ENCODE data around the gene POMT1. TPM values are rescaled to one million over a fixed set of nuclear protein-coding genes. Genes with fewer than 3 reads are reported as not detected.
"Not testable (repeated sequence)": the region's sequence is repeated elsewhere in the genome, so short reads cannot be mapped to it uniquely, and the experiment has no call there.

Gene POMT1
- total and polyA plus RNA-seq, 4 donors: 11.9 to 28.3 (median 23.1) TPM

GRCh38 chr9:131511880-131512279, 9.2 kb downstream of the POMT1 start:
- Histone ChIP-seq H3K9me3 (ENCODE audit: control insufficient read depth in 4 of 4, insufficient read depth in 3 of 4, low read length in 3 of 4) (no peaks in the 10 kb centered on the region), H3K9ac (ENCODE audit: insufficient read depth in 1 of 2, low read length in 2 of 2) (no peak overlapping the region), H3K36me3 (ENCODE audit: control insufficient read depth in 4 of 4, insufficient read depth in 4 of 4, low read length in 4 of 4) (peaks cover 12 to 58% (median 32%) of the 10 kb centered on the region in 4 donors), H3K4me1 (ENCODE audit: control insufficient read depth in 5 of 5, insufficient read depth in 5 of 5, low read length in 5 of 5) (no peaks in the 10 kb centered on the region), H3K27me3 (ENCODE audit: control insufficient read depth in 3 of 3, insufficient read depth in 3 of 3, low read length in 2 of 3) (no peaks in the 10 kb centered on the region), H3K4me3 (no peak overlapping the region), H3K27ac (ENCODE audit: low read depth in 1 of 2, low read length in 1 of 2) (no peak overlapping the region)
- no peak for TF ChIP-seq CTCF (IDR thresholded peaks at IDR 0.05; ENCODE audit: control extremely low read depth, extremely low read depth)
- WGBS, 2 donors: 95 to 100% methylated on average over 6 of the region's 6 CpGs
- ATAC-seq (ENCODE audit: insufficient read depth, low FRiP score) (no peak), DNase-seq (no peak)

GRCh38 chr9:131513177-131513576, 10.5 kb downstream of the POMT1 start:
- Histone ChIP-seq H3K9ac (ENCODE audit: insufficient read depth in 1 of 2, low read length in 2 of 2) (no peak overlapping the region), H3K27ac (ENCODE audit: low read depth in 1 of 2, low read length in 1 of 2) (no peak overlapping the region), H3K4me3 (no peak overlapping the region), H3K4me1 (ENCODE audit: control insufficient read depth in 5 of 5, insufficient read depth in 5 of 5, low read length in 5 of 5) (no peaks in the 10 kb centered on the region), H3K9me3 (ENCODE audit: control insufficient read depth in 4 of 4, insufficient read depth in 3 of 4, low read length in 3 of 4) (no peaks in the 10 kb centered on the region), H3K36me3 (ENCODE audit: control insufficient read depth in 4 of 4, insufficient read depth in 4 of 4, low read length in 4 of 4) (peaks cover 12 to 55% (median 35%) of the 10 kb centered on the region in 4 donors), H3K27me3 (ENCODE audit: control insufficient read depth in 3 of 3, insufficient read depth in 3 of 3, low read length in 2 of 3) (no peaks in the 10 kb centered on the region)
- ATAC-seq (ENCODE audit: insufficient read depth, low FRiP score): no peak
- no peak for DNase-seq
- 93 to 95% methylated on average over 15 of the region's 15 CpGs for WGBS, 2 donors
- no peak for TF ChIP-seq CTCF (IDR thresholded peaks at IDR 0.05; ENCODE audit: control extremely low read depth, extremely low read depth)

- not testable (repeated sequence) for DNase-seq; H3K27ac ChIP-seq (ENCODE audit: low read depth in 1 of 2, low read length in 1 of 2); H3K4me3 ChIP-seq; ATAC-seq (ENCODE audit: insufficient read depth, low FRiP score); H3K4me1 ChIP-seq (ENCODE audit: control insufficient read depth in 5 of 5, insufficient read depth in 5 of 5, low read length in 5 of 5); H3K9ac ChIP-seq (ENCODE audit: insufficient read depth in 1 of 2, low read length in 2 of 2); H3K9me3 ChIP-seq (ENCODE audit: control insufficient read depth in 4 of 4, insufficient read depth in 3 of 4, low read length in 3 of 4); H3K27me3 ChIP-seq (ENCODE audit: control insufficient read depth in 3 of 3, insufficient read depth in 3 of 3, low read length in 2 of 3)
- 39 to 61% methylated on average over 12 of the region's 12 CpGs for WGBS, 2 donors
- peaks cover 12 to 69% (median 46%) of the 10 kb centered on the region in 4 donors for H3K36me3 ChIP-seq (ENCODE audit: control insufficient read depth in 4 of 4, insufficient read depth in 4 of 4, low read length in 4 of 4)
Measured at GRCh38 chr9:131515559-131516031, 12.9 kb downstream of the POMT1 start.

- Histone ChIP-seq H3K27me3 (ENCODE audit: control insufficient read depth in 3 of 3, insufficient read depth in 3 of 3, low read length in 2 of 3) (no peaks in the 10 kb centered on the region), H3K4me1 (ENCODE audit: control insufficient read depth in 5 of 5, insufficient read depth in 5 of 5, low read length in 5 of 5) (no peaks in the 10 kb centered on the region), H3K9me3 (ENCODE audit: control insufficient read depth in 4 of 4, insufficient read depth in 3 of 4, low read length in 3 of 4) (no peaks in the 10 kb centered on the region), H3K9ac (ENCODE audit: insufficient read depth in 1 of 2, low read length in 2 of 2) (no peak overlapping the region), H3K36me3 (ENCODE audit: control insufficient read depth in 4 of 4, insufficient read depth in 4 of 4, low read length in 4 of 4) (peaks cover 9 to 68% (median 50%) of the 10 kb centered on the region in 4 donors), H3K4me3 (no peak overlapping the region), H3K27ac (ENCODE audit: low read depth in 1 of 2, low read length in 1 of 2) (no peak overlapping the region)
- ATAC-seq (ENCODE audit: insufficient read depth, low FRiP score) (no peak), DNase-seq (no peak)
- WGBS, 2 donors: 33 to 69% methylated on average over 14 to 15 of the region's 15 CpGs
- TF ChIP-seq CTCF (IDR thresholded peaks at IDR 0.05; ENCODE audit: control extremely low read depth, extremely low read depth): no peak
Measured at GRCh38 chr9:131516100-131516499, 13.4 kb downstream of the POMT1 start.
